SK-N-DZ (cell line): ENCODE data around the gene AFAP1. TPM values are rescaled to one million over a fixed set of nuclear protein-coding genes. Genes with fewer than 3 reads are reported as not detected.

Experiments
- DNase-seq: peaks from one replicate; pipeline ENCODE4 v3.0.0-alpha.2; 2015; ENCODE audit warnings: low spot score
- polyA plus RNA-seq, 2 experiments: library from polyadenylated mRNA; depleted of rRNA; stranded (reverse); fragments of >200 nt; gene quantifications; 2 replicates each; pipeline ENCODE4 v1.2.3, GENCODE V29; 2014

Gene AFAP1
- polyA plus RNA-seq (2014; cell fraction: cytosol; rRNA removed), result 20.4 and 24.0 TPM in 2 replicates
- polyA plus RNA-seq (2014; cell fraction: nucleus; rRNA removed), result 17.3 and 27.1 TPM in 2 replicates

- peak; percentile 83 for DNase-seq
These were observed at the start of gene AFAP1 for GRCh38 chr4:7939377-7940108. Gene AFAP1 (minus strand): TSS chr4:7939861. CDS start chr4:7872078, 67,783 bp downstream.

- DNase-seq, result no peak
These were observed 48.8 kb upstream of the AFAP1 start for GRCh38 chr4:7988437-7988836.

GRCh38 chr4:7987148-7987989 lies 47.7 kb upstream of the AFAP1 start:
- DNase-seq, result peak; percentile 63

GRCh38 chr4:7985891-7986441 lies 46.3 kb upstream of the AFAP1 start:
- DNase-seq, result no peak

- DNase-seq, result no peak
These were observed 45.4 kb upstream of the AFAP1 start for GRCh38 chr4:7985072-7985471.

- no peak for DNase-seq
These were observed 44.7 kb upstream of the AFAP1 start for GRCh38 chr4:7984286-7984925.

- DNase-seq, result no peak
These were observed 43.6 kb upstream of the AFAP1 start for GRCh38 chr4:7983296-7983695.

GRCh38 chr4:7981738-7982394 lies 42.2 kb upstream of the AFAP1 start:
- no peak for DNase-seq

GRCh38 chr4:7980036-7980435 lies 40.4 kb upstream of the AFAP1 start:
- DNase-seq, result no peak

GRCh38 chr4:7979652-7979968 lies 39.9 kb upstream of the AFAP1 start:
- DNase-seq, result no peak

GRCh38 chr4:7978907-7979651 lies 39.4 kb upstream of the AFAP1 start:
- DNase-seq, result no peak

- no peak for DNase-seq
These were observed 38.8 kb upstream of the AFAP1 start for GRCh38 chr4:7978489-7978888.

GRCh38 chr4:7976634-7977033 lies 37.0 kb upstream of the AFAP1 start:
- no peak for DNase-seq

- no peak for DNase-seq
These were observed 36.4 kb upstream of the AFAP1 start for GRCh38 chr4:7976025-7976424.

- DNase-seq, result no peak
These were observed 34.8 kb upstream of the AFAP1 start for GRCh38 chr4:7974425-7974824.

- no peak for DNase-seq
These were observed 33.9 kb upstream of the AFAP1 start for GRCh38 chr4:7973545-7973981.

- no peak for DNase-seq
These were observed 32.3 kb upstream of the AFAP1 start for GRCh38 chr4:7971881-7972500.

GRCh38 chr4:7971159-7971631 lies 31.5 kb upstream of the AFAP1 start:
- DNase-seq, result no peak

- DNase-seq, result no peak
These were observed 30.8 kb upstream of the AFAP1 start for GRCh38 chr4:7970361-7970946.
